Coronary artery (tissue), 2 donors: Measurements from ENCODE around the gene SUPT4H1.

Source experiments
- DNase-seq: peaks from one replicate; pipeline ENCODE4 v3.0.0-alpha.2; 2017; ENCODE audit warnings: low spot score
- H3K27ac ChIP-seq, 2 donors: fragments of 200-600 bp; sonication (generic); one replicate each; pipeline ENCODE4 v1.5.1; 2016 to 2019
- H3K4me3 ChIP-seq: fragments of 200-600 bp; sonication (generic); 2 replicates; pipeline ENCODE4 v1.5.1; 2016; ENCODE audit warnings: mild to moderate bottlenecking, moderate library complexity
- TF ChIP-seq, protein P1 (sequence below): fragments of 200-600 bp; sonication (generic); IDR thresholded peaks from one replicate; pipeline ENCODE4 v1.5.1; 2019; ENCODE audit warnings: antibody characterized with exemption

Gene SUPT4H1

DNA sequence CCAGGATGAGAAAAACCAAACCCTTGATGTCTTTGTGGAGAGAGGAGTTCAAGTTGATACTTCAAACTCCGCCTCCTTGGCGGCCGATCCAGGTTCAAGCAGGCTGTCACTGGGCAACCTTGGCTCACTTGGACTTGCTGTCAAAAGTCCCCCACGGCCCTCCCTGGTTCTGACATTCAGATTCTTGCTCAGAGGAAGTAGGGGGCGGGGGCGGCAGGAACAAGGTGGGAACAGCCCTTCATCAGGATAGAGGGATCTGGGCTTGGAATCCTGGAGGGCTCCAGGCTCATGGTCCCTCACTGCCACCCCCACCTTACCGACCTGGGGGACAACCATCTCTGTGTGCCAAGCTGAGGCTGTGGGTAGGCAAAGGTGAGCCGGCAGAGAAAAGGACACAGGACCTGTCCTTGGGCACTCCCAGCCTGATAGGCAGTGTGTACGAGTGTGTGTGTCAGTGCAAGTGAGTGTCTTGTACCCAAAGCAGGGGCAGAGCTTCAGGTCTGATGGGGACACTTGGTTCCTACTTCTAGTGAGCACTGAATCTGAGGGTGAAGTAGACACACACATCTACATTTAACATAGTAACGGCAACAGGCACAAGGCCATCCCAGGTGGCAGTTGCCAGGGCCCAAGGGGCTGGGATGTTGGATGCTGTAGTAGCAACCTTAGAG, 16.8 kb downstream of the SUPT4H1 start:
- DNase-seq, result no peak

GRCh38 chr17:58334661-58335060, 17.3 kb downstream of the SUPT4H1 start:
- Histone ChIP-seq H3K27ac (peak overlapping the region in 1 of 2 donors; percentile 56), H3K4me3 (no peak overlapping the region)
- DNase-seq, result no peak
- TF ChIP-seq, protein P1, sequence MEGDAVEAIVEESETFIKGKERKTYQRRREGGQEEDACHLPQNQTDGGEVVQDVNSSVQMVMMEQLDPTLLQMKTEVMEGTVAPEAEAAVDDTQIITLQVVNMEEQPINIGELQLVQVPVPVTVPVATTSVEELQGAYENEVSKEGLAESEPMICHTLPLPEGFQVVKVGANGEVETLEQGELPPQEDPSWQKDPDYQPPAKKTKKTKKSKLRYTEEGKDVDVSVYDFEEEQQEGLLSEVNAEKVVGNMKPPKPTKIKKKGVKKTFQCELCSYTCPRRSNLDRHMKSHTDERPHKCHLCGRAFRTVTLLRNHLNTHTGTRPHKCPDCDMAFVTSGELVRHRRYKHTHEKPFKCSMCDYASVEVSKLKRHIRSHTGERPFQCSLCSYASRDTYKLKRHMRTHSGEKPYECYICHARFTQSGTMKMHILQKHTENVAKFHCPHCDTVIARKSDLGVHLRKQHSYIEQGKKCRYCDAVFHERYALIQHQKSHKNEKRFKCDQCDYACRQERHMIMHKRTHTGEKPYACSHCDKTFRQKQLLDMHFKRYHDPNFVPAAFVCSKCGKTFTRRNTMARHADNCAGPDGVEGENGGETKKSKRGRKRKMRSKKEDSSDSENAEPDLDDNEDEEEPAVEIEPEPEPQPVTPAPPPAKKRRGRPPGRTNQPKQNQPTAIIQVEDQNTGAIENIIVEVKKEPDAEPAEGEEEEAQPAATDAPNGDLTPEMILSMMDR, result no peak

More for the DNA sequence above, 16.8 kb downstream of the SUPT4H1 start:
- Histone ChIP-seq H3K27ac (peak overlapping the region in 1 of 2 donors; percentile 56), H3K4me3 (no peak overlapping the region)
- TF ChIP-seq, protein P1, result no peak

DNA sequence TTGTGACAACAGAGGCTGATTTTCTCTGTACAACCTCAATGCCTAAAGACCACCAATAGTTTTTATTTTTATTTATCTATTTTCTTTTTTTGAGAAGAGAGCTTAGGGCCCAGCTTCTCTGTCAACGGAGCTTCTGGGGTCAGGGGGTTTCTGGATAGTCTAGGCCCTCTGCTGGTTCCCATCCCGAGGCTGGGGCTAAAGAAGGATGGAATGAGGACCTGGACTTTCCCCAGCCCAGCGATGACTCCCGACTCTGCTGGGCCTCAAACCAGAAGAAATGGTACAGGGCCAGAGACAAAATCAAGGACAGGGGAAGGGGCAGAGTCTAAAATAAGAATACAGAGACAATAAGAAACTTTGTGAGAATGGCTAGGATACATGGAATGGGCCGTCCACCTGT, 17.7 kb downstream of the SUPT4H1 start:
- H3K27ac ChIP-seq, result peak overlapping the region in 1 of 2 donors; percentile 56
- no peak overlapping the region for H3K4me3 ChIP-seq
- TF ChIP-seq, protein P1, result no peak
- DNase-seq, result no peak

DNA sequence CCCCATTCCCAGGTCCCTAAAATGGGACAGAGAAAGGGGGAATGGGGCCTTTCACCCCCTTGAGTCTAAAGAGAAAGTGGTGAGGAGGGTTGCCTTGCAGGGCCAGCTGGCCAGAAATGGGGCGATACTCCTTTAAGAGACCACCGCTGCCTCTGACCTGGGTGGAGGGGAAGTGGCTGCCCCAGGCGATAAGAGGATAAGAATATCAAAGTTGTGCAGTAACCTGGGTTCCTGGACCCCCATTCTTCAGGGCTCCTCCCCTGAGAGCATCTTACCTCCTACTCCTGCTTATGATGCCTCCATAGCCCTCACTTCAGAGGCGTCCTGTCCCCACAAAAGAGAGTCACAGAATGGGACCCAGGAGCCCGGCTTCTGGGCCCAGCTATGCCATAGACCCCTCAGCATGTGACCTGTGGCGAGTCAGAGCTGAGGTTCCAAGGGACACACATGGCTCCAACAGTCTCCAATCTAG, 18.2 kb downstream of the SUPT4H1 start:
- TF ChIP-seq, protein P1, result no peak
- DNase-seq, result no peak
- H3K27ac ChIP-seq, result no peak overlapping the region
- H3K4me3 ChIP-seq, result no peak overlapping the region

GRCh38 chr17:58332778-58333735, 18.9 kb downstream of the SUPT4H1 start:
- no peak for DNase-seq
- Histone ChIP-seq H3K27ac (peak overlapping the region in 1 of 2 donors; percentile 80), H3K4me3 (peak overlapping the region; percentile 61)
- TF ChIP-seq, protein P1, result no peak

- peak overlapping the region; percentile 61 for H3K4me3 ChIP-seq
- peak overlapping the region; percentile 10 to 80 for H3K27ac ChIP-seq
- DNase-seq, result no peak
- TF ChIP-seq, protein P1, result no peak
Observed at GRCh38 chr17:58331815-58332777, 19.9 kb downstream of the SUPT4H1 start.
